HCT116 (cell line): ENCODE results near the gene MBOAT1. TPM values are rescaled to one million over a fixed set of nuclear protein-coding genes. Genes with fewer than 3 reads are reported as not detected.

Experiments
- ATAC-seq: fragments of 200-7000 bp; cut with Tn5 transposase; 2 replicates; pipeline ENCODE4 v1.9.1; 2020; ENCODE audit warnings: mild to moderate bottlenecking, moderate library complexity
- BruUV-seq: library from RNA; stranded (reverse); fragments of 400-500 nt; replicated peaks from 2 replicates; lab custom pipeline; 2021; lab: Mats Ljungman, UMichigan
- CTCF ChIA-PET: fragments of 300-600 bp; sonication (Branson Sonifier 250); formaldehyde crosslinking; loops from one replicate; lab custom pipeline; 2021; ENCODE audit warnings: antibody characterized with exemption; lab: Charles Lee
- POLR2A ChIA-PET: fragments of 300-600, 350-600 bp; sonication (Branson Sonifier 250); formaldehyde crosslinking; loops from one replicate; lab custom pipeline; 2021; ENCODE audit warnings: antibody characterized with exemption; lab: Charles Lee
- RAD21 ChIA-PET, 2 experiments: fragments of 300-600 bp; sonication (Branson Sonifier 250); formaldehyde crosslinking; loops; one replicate each; lab custom pipeline; 2023; ENCODE audit warnings: low total read pairs in 2 of 2; ENCODE audit not compliant: uncharacterized antibody in 2 of 2, unreplicated experiment in 2 of 2, low non-redundant PET in 1 of 2; lab: Charles Lee
- DNase-seq: peaks from one replicate; pipeline ENCODE4 v3.0.0-alpha.2; 2010; ENCODE audit warnings: low read depth, low spot score
- H2AFZ ChIP-seq: fragments of 200-600 bp; shearing (Covaris generic), sonication (generic); 2 replicates; pipeline ENCODE4 v1.6.1; 2017; ENCODE audit warnings: low read depth, mixed run types, mixed read lengths, antibody characterized with exemption, low read length; ENCODE audit not compliant: poor library complexity, severe bottlenecking
- H3K27ac ChIP-seq: 2 replicates; pipeline ENCODE4 v1.5.1; 2012; ENCODE audit warnings: low read depth, low read length
- H3K27me3 ChIP-seq: fragments of 200-600 bp; sonication (generic); 2 replicates; pipeline ENCODE4 v1.6.1; 2016; ENCODE audit warnings: mixed run types, low read length, mixed read lengths; ENCODE audit not compliant: insufficient read depth
- H3K36me3 ChIP-seq, 2 experiments: fragments of 200-500 bp in 1 of 2; fragments of 200-600 bp in 1 of 2; sonication (Bioruptor generic) in 1 of 2; sonication (generic) in 1 of 2; 2 replicates each; pipeline versions ENCODE4 v1.5.1 to v1.6.1; 2014 to 2016; ENCODE audit warnings: low read length in 2 of 2, inconsistent platforms in 1 of 2, mixed read lengths in 1 of 2, mixed run types in 1 of 2; ENCODE audit not compliant: insufficient read depth in 2 of 2, control insufficient read depth in 1 of 2
- H3K4me1 ChIP-seq, 2 experiments: fragments of 200-600 bp in 1 of 2; sonication (generic) in 1 of 2; 2 replicates each; pipeline versions ENCODE4 v1.5.1 to v1.6.1; 2012 to 2017; ENCODE audit warnings: low read length in 2 of 2, inconsistent platforms in 1 of 2, mild to moderate bottlenecking in 1 of 2, mixed read lengths in 1 of 2, mixed run types in 1 of 2, moderate library complexity in 1 of 2; ENCODE audit not compliant: insufficient read depth in 2 of 2, control insufficient read depth in 1 of 2
- H3K4me2 ChIP-seq: fragments of 200-600 bp; sonication (generic); 2 replicates; pipeline ENCODE4 v1.6.1; 2017; ENCODE audit warnings: mixed run types, low read length, mixed read lengths
- H3K4me3 ChIP-seq, 2 experiments: fragments of 200-600 bp in 1 of 2; sonication (generic) in 1 of 2; replicated peaks in 1 of 2; 2 replicates each; pipeline ENCODE4 v1.5.1; 2011 to 2016; ENCODE audit warnings: low read length in 2 of 2, control low read depth in 1 of 2, low read depth in 1 of 2, mild to moderate bottlenecking in 1 of 2, mixed read lengths in 1 of 2, mixed run types in 1 of 2
- H3K79me2 ChIP-seq: fragments of 200-600 bp; sonication (generic); 2 replicates; pipeline ENCODE4 v1.6.1; 2017; ENCODE audit warnings: mild to moderate bottlenecking, mixed run types, low read length, moderate library complexity, mixed read lengths; ENCODE audit not compliant: insufficient read depth
- H3K9ac ChIP-seq: fragments of 200-600 bp; sonication (generic); 2 replicates; pipeline ENCODE4 v1.6.1; 2016; ENCODE audit warnings: low read length, mixed read lengths
- H3K9me2 ChIP-seq: fragments of 200-600 bp; sonication (generic), shearing (Covaris generic); 2 replicates; pipeline ENCODE4 v1.6.1; 2017; ENCODE audit warnings: mixed run types, mild to moderate bottlenecking, moderate library complexity; ENCODE audit not compliant: insufficient read depth
- H3K9me3 ChIP-seq, 2 experiments: fragments of 200-500 bp in 1 of 2; fragments of 200-600 bp in 1 of 2; sonication (Bioruptor generic) in 1 of 2; sonication (generic) in 1 of 2; 2 replicates each; pipeline ENCODE4 v1.6.1; 2014 to 2017; ENCODE audit warnings: low read length in 2 of 2, mixed read lengths in 2 of 2, inconsistent platforms in 1 of 2, low read depth in 1 of 2, mild to moderate bottlenecking in 1 of 2, mixed run types in 1 of 2, moderate library complexity in 1 of 2; ENCODE audit not compliant: control insufficient read depth in 1 of 2, insufficient read depth in 1 of 2
- H4K20me1 ChIP-seq: fragments of 200-600 bp; sonication (generic), shearing (Covaris generic); 2 replicates; pipeline ENCODE4 v1.6.1; 2017; ENCODE audit warnings: mixed run types, mild to moderate bottlenecking, moderate library complexity; ENCODE audit not compliant: insufficient read depth
- CBX3 ChIP-seq: IDR thresholded peaks from 2 replicates; pipeline ENCODE4 v1.6.1; 2012; ENCODE audit warnings: low read depth
- CEBPB ChIP-seq: IDR thresholded peaks from 2 replicates; pipeline ENCODE4 v1.6.1; 2012; ENCODE audit warnings: low read depth
- EGR1 ChIP-seq: IDR thresholded peaks from 2 replicates; pipeline ENCODE4 v1.6.1; 2012; ENCODE audit warnings: low read depth
- ELF1 ChIP-seq: IDR thresholded peaks from 2 replicates; pipeline ENCODE4 v1.6.1; 2012; ENCODE audit warnings: low read depth, borderline replicate concordance
- EZH2phosphoT487 ChIP-seq: fragments of 200-600 bp; IDR thresholded peaks from 2 replicates; pipeline ENCODE4 v1.6.1; 2018; ENCODE audit warnings: antibody characterized with exemption, borderline replicate concordance
- POLR2A ChIP-seq: IDR thresholded peaks from 2 replicates; pipeline ENCODE4 v1.7.0; 2011; ENCODE audit warnings: borderline replicate concordance; ENCODE audit not compliant: insufficient read depth, insufficient read length; ENCODE audit errors: extremely low read depth
- POLR2AphosphoS5 ChIP-seq: IDR thresholded peaks from 2 replicates; pipeline ENCODE4 v1.6.1; 2011; ENCODE audit warnings: mild to moderate bottlenecking, low read depth, low read length, moderate library complexity
- RAD21 ChIP-seq: IDR thresholded peaks from 2 replicates; pipeline ENCODE4 v1.6.1; 2012; ENCODE audit warnings: low read depth, mild to moderate bottlenecking
- SIN3A ChIP-seq: IDR thresholded peaks from 2 replicates; pipeline ENCODE4 v1.6.1; 2012; ENCODE audit warnings: low read depth
- SP1 ChIP-seq: IDR thresholded peaks from 2 replicates; pipeline ENCODE4 v1.6.1; 2012; ENCODE audit warnings: low read depth
- SRF ChIP-seq: IDR thresholded peaks from 2 replicates; pipeline ENCODE4 v1.6.1; 2012; ENCODE audit warnings: low read depth
- TCF7L2 ChIP-seq: IDR thresholded peaks from 2 replicates; pipeline ENCODE4 v1.7.0; 2011; ENCODE audit warnings: borderline replicate concordance, inconsistent platforms; ENCODE audit not compliant: insufficient read depth, insufficient read length; ENCODE audit errors: extremely low read depth
- YY1 ChIP-seq: IDR thresholded peaks from 2 replicates; pipeline ENCODE4 v1.6.1; 2011; ENCODE audit warnings: low read length, low read depth, moderate library complexity, mild to moderate bottlenecking; ENCODE audit not compliant: insufficient replicate concordance; ENCODE audit errors: extremely low read depth
- ZFX ChIP-seq: fragments of 450-650 bp; IDR thresholded peaks from 2 replicates; pipeline ENCODE4 v1.6.1; 2017
- ZNF274 ChIP-seq: fragments of 200-500 bp; sonication (Bioruptor generic); IDR thresholded peaks from 2 replicates; pipeline ENCODE4 v1.6.1; 2014; ENCODE audit warnings: mild to moderate bottlenecking, low read depth, low read length, inconsistent platforms
- intact Hi-C: fragments of 100-400 bp; cut with micrococcal nuclease; formaldehyde crosslinking; loops from 2 replicates; pipeline ENCODE4 v1.10.0; 2022
- total RNA-seq: library from RNA; stranded (reverse); gene quantifications from one replicate; pipeline ENCODE4 v1.2.1, GENCODE V29; 2021; ENCODE audit not compliant: unreplicated experiment
- TF ChIP-seq, protein P1 (sequence below): IDR thresholded peaks from 2 replicates; pipeline ENCODE4 v1.6.1; 2012
- TF ChIP-seq, protein P2 (sequence below): IDR thresholded peaks from 2 replicates; pipeline ENCODE4 v1.6.1; 2011; ENCODE audit warnings: mild to moderate bottlenecking, low read length, moderate library complexity; ENCODE audit not compliant: insufficient replicate concordance; ENCODE audit errors: extremely low read depth
- TF ChIP-seq, protein P3 (sequence below): IDR thresholded peaks from 2 replicates; pipeline ENCODE4 v1.6.1; 2012
- TF ChIP-seq, protein P4 (sequence below): IDR thresholded peaks from 2 replicates; pipeline ENCODE4 v1.6.1; 2012; ENCODE audit warnings: low read depth

MBOAT1 gene
- total RNA-seq, 1 experiment from 2014 or later = 11.7 TPM

DNA sequence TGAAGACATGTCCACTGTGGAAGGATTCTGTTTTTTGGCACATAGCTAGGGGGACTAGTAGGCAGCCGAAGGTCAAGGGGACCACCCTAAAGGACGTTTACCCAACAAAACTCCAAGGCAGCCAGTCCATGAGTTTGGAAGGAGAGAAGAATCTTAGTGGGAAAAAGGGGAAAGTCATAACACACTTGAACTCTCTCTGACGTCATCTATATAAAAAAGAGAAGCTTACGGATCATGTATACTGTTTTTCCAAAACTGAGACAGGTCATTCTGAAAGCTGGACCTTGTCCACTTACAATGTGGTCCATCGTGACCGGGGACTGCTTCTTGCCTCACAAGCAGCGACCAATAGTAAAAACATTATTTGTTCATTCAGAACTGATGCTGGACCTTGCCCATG, 95.5 kb downstream of the MBOAT1 start:
- intact Hi-C loops = no loop called here
- BruUV-seq = no TSS peak
- Histone ChIP-seq H3K27me3 (no peaks in the 10 kb centered on the region), H3K4me1 (peaks cover 0 to 7% of the 10 kb centered on the region in 2 experiments; a peak in 1 of 4 replicates), H4K20me1 (no peaks in the 10 kb centered on the region), H2AFZ (no peak overlapping the region), H3K27ac (no peak overlapping the region)
- RAD21 ChIA-PET = no interaction called here
- DNase-seq = no peak
- TF ChIP-seq CBX3 = no peak
- no peak for TF ChIP-seq POLR2A
- TF ChIP-seq SIN3A = no peak
- TF ChIP-seq CEBPB = no peak
- TF ChIP-seq ZNF274 = no peak
- no peak for TF ChIP-seq EGR1
- no peak for TF ChIP-seq YY1
- TF ChIP-seq, protein P1, sequence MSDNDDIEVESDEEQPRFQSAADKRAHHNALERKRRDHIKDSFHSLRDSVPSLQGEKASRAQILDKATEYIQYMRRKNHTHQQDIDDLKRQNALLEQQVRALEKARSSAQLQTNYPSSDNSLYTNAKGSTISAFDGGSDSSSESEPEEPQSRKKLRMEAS = no peak
- no peak for TF ChIP-seq EZH2phosphoT487
- TF ChIP-seq POLR2AphosphoS5 = no peak
- TF ChIP-seq TCF7L2 = no peak
- no peak for TF ChIP-seq SP1
- TF ChIP-seq ZFX = no peak
- TF ChIP-seq ELF1 = no peak
- no peak for TF ChIP-seq RAD21
- TF ChIP-seq, protein P2, sequence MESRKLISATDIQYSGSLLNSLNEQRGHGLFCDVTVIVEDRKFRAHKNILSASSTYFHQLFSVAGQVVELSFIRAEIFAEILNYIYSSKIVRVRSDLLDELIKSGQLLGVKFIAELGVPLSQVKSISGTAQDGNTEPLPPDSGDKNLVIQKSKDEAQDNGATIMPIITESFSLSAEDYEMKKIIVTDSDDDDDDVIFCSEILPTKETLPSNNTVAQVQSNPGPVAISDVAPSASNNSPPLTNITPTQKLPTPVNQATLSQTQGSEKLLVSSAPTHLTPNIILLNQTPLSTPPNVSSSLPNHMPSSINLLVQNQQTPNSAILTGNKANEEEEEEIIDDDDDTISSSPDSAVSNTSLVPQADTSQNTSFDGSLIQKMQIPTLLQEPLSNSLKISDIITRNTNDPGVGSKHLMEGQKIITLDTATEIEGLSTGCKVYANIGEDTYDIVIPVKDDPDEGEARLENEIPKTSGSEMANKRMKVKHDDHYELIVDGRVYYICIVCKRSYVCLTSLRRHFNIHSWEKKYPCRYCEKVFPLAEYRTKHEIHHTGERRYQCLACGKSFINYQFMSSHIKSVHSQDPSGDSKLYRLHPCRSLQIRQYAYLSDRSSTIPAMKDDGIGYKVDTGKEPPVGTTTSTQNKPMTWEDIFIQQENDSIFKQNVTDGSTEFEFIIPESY = no peak
- TF ChIP-seq, protein P3, sequence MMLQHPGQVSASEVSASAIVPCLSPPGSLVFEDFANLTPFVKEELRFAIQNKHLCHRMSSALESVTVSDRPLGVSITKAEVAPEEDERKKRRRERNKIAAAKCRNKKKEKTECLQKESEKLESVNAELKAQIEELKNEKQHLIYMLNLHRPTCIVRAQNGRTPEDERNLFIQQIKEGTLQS = no peak
- TF ChIP-seq, protein P4, sequence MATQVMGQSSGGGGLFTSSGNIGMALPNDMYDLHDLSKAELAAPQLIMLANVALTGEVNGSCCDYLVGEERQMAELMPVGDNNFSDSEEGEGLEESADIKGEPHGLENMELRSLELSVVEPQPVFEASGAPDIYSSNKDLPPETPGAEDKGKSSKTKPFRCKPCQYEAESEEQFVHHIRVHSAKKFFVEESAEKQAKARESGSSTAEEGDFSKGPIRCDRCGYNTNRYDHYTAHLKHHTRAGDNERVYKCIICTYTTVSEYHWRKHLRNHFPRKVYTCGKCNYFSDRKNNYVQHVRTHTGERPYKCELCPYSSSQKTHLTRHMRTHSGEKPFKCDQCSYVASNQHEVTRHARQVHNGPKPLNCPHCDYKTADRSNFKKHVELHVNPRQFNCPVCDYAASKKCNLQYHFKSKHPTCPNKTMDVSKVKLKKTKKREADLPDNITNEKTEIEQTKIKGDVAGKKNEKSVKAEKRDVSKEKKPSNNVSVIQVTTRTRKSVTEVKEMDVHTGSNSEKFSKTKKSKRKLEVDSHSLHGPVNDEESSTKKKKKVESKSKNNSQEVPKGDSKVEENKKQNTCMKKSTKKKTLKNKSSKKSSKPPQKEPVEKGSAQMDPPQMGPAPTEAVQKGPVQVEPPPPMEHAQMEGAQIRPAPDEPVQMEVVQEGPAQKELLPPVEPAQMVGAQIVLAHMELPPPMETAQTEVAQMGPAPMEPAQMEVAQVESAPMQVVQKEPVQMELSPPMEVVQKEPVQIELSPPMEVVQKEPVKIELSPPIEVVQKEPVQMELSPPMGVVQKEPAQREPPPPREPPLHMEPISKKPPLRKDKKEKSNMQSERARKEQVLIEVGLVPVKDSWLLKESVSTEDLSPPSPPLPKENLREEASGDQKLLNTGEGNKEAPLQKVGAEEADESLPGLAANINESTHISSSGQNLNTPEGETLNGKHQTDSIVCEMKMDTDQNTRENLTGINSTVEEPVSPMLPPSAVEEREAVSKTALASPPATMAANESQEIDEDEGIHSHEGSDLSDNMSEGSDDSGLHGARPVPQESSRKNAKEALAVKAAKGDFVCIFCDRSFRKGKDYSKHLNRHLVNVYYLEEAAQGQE = no peak
- no peak for TF ChIP-seq SRF
- TF ChIP-seq, all 23 proteins: peak for 0
- CTCF ChIA-PET = interaction anchor here (2.4 kb wide), 1 partner anchor 10 kb away, joined by 19 read pairs; no protein-coding TSS in a partner anchor
- Histone ChIP-seq H3K4me3 (no peak overlapping the region), H3K9ac (no peak overlapping the region), H3K9me3 (no peaks in the 10 kb centered on the region), H3K36me3 (no peaks in the 10 kb centered on the region), H3K79me2 (no peaks in the 10 kb centered on the region), H3K4me2 (no peak overlapping the region), H3K9me2 (no peaks in the 10 kb centered on the region)
- POLR2A ChIA-PET = no interaction called here
- no peak for ATAC-seq
